ENCODE measurements around the gene DDI1.

The DDI1 gene

DNA sequence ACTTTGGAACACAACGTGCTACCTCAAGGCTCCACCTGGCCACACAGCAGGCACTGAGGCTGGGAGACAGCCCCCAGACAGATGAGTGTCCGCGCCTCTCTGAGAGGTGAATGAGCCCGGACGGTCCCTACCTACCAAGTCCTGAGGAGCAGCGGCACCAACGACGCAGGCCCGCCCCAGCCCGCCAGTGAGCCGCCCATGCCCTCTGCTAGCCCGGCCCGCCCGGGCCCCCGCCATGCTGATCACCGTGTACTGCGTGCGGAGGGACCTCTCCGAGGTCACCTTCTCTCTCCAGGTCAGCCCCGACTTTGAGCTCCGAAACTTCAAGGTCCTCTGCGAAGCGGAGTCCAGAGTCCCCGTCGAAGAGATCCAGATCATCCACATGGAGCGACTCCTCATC, at the start of gene DDI1:
DDI1 (plus strand) TSS at position 53 of the 400 bp plus-strand sequence; CDS start at position 236, 183 bp downstream.
- no peak for DNase-seq

GRCh38 chr11:103987629-103988594, 48.5 kb upstream of the DDI1 start:
- no peak for DNase-seq

- DNase-seq: no peak
Observed at GRCh38 chr11:103988595-103988969, 47.9 kb upstream of the DDI1 start.

DNA sequence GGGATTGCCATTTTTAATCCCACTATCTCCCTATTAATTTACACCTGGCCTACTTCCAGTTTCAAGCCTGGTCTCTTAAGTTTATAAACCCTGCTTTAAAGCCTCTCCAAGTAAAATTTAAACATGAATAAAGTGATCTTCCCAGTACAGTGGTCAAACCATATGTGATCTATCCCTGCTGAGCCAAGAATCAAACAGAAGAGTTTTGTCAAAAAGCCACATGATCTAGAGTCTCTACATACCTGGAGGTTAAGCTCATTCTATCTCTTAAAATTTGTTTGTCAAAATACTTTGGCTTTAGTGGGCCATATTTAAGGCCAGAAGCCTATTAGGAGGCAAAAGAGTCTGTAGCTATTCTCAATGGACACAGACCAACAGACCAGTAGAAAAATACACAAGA, 42.9 kb upstream of the DDI1 start:
- DNase-seq: no peak

DNA sequence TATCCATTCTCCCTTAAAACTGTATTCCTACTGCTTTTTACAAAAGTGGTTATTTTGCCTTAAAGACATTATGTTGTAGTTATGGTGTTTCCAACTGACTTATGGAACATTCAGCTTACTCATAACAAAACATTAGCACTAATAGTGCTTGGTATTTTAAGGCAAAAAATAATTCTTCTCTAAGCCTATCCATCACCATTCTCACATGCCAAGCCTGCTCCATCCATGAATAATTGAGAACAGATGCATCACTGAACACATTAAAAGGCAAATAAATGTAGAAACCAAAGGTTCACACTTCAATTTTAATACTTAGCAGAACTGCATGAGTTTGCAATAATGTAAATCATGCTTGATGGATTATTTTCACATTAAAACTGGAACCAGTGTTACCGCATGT, 42.3 kb upstream of the DDI1 start:
- no peak for DNase-seq

DNA sequence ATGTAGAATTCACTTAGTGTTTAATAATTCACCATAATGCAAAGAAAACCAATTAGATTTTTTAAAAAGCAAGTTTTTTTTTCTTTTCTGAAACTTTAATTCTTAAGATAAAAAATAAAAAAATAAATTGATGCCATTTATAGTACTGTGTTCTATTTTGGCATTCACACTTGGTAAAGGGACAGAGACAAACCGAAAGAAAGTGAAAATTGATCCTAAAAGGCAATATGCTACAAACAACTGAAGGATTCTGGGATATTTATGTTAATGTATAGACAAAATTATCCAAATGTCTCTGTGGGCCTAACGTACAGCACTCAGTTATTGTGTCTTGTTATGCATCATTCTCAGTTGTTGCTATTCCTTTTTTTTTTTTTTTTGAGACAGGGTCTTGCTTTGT, 41.9 kb upstream of the DDI1 start:
- no peak for DNase-seq

DNA sequence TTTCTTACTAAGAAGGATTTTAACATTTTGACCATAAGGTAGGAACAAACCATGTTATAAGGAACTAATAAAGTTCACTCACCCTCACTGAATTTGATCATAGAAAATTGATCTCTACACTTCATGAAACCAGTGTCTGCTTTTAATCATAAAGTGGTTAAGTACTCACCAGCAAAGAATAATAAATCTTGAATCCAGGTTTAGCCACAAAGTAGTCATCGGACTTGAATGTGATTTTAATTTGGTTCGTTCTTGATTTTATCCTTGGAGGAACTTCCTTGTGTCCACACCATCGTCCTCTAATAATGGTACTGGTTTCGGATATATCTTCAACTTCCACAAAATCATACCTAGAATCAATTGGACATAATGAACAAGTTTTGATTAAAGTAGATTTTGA, 40.5 kb upstream of the DDI1 start:
- no peak for DNase-seq

- DNase-seq: no peak
Observed at GRCh38 chr11:103997082-103997481, 39.4 kb upstream of the DDI1 start.

DNA sequence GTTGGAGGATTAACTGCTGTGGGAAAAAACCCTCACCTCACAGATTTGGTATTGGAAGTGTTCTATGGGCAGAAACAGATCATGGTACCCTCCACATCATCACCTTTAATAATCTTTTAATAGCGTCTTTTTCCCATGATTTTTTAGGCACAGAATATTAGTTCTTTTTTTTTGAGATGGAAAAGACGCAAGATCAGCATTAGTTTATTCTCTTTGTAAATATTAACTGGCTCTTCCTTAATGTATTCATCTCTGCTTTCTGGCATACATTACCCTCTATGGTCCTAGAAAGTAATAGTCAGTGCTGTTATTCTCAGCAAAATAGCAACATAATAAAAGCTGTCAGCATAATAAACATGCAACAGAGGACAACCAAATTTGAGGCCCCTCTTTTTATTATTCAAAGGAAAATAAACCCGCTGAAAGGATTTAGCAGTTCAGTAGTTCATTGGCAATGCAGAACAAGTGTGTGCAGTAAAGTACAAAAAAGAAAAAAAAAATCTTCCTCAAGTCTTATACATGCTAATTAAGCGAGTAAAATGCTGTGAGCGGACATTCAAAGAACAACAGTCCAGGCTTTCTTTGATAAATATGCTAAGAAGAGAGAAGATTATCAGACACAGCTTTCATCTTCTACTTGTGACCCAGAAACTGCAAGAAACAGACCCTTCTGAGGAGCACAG, 37.5 kb upstream of the DDI1 start:
- no peak for DNase-seq

DNA sequence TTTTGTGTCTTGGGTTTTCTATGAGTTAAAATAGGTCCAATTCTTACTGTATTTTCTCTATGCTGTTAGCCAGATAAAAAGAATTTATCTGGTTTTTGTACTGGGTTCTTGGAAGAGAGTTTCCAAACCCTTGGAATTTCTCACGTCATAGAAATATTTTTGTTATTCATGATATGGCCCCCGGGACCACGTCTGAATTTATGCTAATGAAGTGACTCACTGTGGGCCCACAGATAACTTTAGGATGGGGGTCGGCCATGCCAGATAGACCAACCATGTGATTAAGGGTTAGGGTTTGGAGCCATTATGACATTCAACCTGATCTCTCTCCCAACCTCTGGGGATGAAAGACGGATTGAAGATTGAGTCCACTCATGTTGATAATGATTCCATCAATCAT, 35.6 kb upstream of the DDI1 start:
- DNase-seq: no peak

- no peak for DNase-seq
Observed at GRCh38 chr11:104001561-104002056, 34.8 kb upstream of the DDI1 start.

- DNase-seq: no peak
Observed at GRCh38 chr11:104003491-104003890, 32.9 kb upstream of the DDI1 start.

DNA sequence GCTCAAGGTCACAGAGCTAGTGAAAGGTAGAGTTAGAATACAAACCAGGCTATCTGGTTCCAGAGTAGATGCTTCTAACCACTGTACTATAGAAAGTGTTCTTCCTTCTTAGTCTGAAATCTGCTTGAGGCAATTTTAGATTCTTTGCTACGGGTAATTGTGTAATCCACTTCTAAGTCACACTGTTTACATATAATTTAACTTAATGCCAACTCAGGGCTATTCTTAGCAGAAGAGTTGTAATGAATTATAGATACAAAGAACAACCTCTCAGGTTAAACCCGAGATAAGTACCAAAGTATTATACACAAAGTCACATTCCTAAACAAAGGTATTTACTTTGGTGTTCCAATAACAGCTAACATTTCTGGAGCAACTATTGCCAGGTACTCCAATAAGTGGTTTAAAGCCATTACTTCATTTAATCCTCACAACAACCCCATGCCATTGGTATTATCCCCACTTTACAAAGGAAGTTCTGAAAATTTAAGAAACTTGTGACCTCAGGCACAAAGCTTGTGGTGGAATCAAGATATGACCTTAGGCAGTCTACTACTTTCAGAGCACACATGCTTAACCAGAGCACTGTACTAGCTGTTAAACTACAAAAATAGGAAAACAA, 31.1 kb upstream of the DDI1 start:
- DNase-seq: no peak

GRCh38 chr11:104009744-104010143, 26.7 kb upstream of the DDI1 start:
- no peak for DNase-seq

DNA sequence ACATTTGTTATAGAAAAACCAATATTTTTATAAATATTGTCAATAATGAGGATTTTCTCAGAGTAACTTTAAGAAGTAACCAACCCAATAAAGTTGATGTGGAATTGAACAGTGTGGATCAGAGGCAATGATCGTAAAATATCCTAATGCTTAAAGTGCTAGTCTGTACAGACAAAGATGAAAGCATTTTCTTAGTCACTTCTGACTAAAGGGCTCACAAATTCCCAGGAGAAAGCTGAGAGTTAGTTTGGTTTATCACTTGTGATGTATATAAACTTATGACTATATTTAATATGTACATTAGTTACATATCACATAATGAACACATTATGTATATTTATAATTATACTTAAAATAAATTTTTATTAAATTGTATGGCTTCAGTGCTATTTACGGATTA, 25.4 kb upstream of the DDI1 start:
- no peak for DNase-seq

GRCh38 chr11:104015649-104016415, 20.6 kb upstream of the DDI1 start:
- DNase-seq: no peak

GRCh38 chr11:104024572-104024971, 11.9 kb upstream of the DDI1 start:
- no peak for DNase-seq

DNA sequence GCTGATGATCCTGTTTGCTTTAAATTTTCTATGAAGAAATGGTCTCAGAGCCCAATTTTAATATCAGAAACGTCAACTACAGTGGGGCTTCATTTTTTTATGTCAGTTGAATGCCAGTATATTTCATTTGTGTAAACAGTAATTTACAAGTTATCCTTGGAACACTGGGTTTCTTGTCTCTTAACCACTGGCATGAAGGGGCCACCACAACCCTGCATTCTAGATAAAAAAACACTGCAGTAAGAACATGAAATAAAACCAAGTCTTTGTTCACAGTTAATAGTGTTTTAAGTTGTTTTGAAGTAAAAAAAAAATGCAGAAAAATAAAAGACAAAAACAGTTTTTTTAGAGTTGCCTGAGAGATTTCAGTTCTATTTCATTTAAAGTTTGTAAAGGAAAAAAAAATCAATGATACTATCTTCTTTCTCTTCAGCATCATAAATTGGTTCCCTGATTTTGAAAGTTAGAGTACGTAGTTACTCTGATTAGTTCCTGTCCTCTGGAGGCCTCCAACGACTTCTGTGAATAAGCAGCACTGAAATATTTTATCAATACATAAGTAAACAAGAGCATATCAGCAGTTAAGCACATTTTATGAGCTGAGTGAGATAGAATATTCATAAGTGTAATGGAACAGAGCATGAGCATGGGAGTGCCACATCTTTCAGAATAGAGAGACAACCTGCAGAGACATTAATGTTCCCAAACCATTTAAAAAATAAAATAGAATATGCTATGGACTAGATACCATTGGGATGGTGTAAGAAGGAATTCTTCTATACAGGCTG, 7.8 kb upstream of the DDI1 start:
- no peak for DNase-seq

GRCh38 chr11:104033134-104033533, 3.3 kb upstream of the DDI1 start:
- no peak for DNase-seq

- DNase-seq: no peak
Observed at GRCh38 chr11:104033561-104033960, 2.9 kb upstream of the DDI1 start.

- no peak for DNase-seq
Observed at GRCh38 chr11:104036995-104037394, 555 bp downstream of the DDI1 start.

- DNase-seq: no peak
Observed at GRCh38 chr11:104041792-104042191, 5.4 kb downstream of the DDI1 start.
